SK-N-SH treated with all-trans-retinoic acid at 6 μM for 48 hours (cell line): Measurements from ENCODE around the gene CINP.
"Not testable (repeated sequence)": the region's sequence is repeated elsewhere in the genome, so short reads cannot be mapped to it uniquely, and the experiment has no call there.

Experiments
- ATAC-seq: fragments of 200-7000 bp; cut with Tn5 transposase; 3 replicates; pipeline ENCODE4 v1.9.1; 2020; ENCODE audit warnings: mild to moderate bottlenecking, moderate library complexity
- CSRNP3 ChIP-seq: fragments of 250-450 bp; sonication (Bioruptor Pico); IDR thresholded peaks from 2 replicates; pipeline ENCODE4 v1.5.1; 2021; ENCODE audit warnings: mild to moderate bottlenecking, moderate library complexity

CINP gene

GRCh38 chr14:102303664-102304063 lies 59.0 kb downstream of the CINP start (continued):
- TF ChIP-seq CSRNP3 (CRISPR knock-in tag) = no peak

- ATAC-seq = not testable (repeated sequence)
These were observed 64.2 kb downstream of the CINP start for GRCh38 chr14:102298303-102299070.
